H1 (cell line): ENCODE results near the gene ALDH1A3. TPM values are rescaled to one million over a fixed set of nuclear protein-coding genes. Genes with fewer than 3 reads are reported as not detected.

Experiments used
- CHD7 ChIP-seq: fragments of 300-600 bp; sonication (generic); IDR thresholded peaks from 2 replicates; pipeline ENCODE4 v1.7.1; 2012; ENCODE audit warnings: low read length, moderate library complexity, mild to moderate bottlenecking, inconsistent platforms; ENCODE audit not compliant: insufficient replicate concordance
- CTBP2 ChIP-seq: IDR thresholded peaks from 2 replicates; pipeline ENCODE4 v1.7.0; 2011; ENCODE audit warnings: borderline replicate concordance, mild to moderate bottlenecking, moderate library complexity, mixed read lengths, low read length; ENCODE audit not compliant: insufficient read depth, insufficient read length
- GABPA ChIP-seq: IDR thresholded peaks from 2 replicates; pipeline ENCODE4 v1.6.1; 2011; ENCODE audit warnings: mild to moderate bottlenecking, low read length, moderate library complexity, borderline replicate concordance; ENCODE audit not compliant: insufficient read depth
- HDAC2 ChIP-seq, 2 experiments: fragments of 300-600 bp in 1 of 2; sonication (generic) in 1 of 2; IDR thresholded peaks; 2 replicates each; pipeline ENCODE4 v1.6.1; 2011 to 2012; ENCODE audit warnings: low read depth in 2 of 2, low read length in 2 of 2, mild to moderate bottlenecking in 2 of 2, moderate library complexity in 2 of 2, borderline replicate concordance in 1 of 2, inconsistent platforms in 1 of 2
- JUN ChIP-seq: IDR thresholded peaks from 2 replicates; pipeline ENCODE4 v1.6.1; 2011; ENCODE audit warnings: low read depth, mild to moderate bottlenecking, improper control_type of control experiment, low read length
- MAX ChIP-seq: IDR thresholded peaks from 2 replicates; pipeline ENCODE4 v1.6.1; 2012; ENCODE audit warnings: inconsistent platforms
- NRF1 ChIP-seq: IDR thresholded peaks from 2 replicates; pipeline ENCODE4 v1.6.1; 2011; ENCODE audit warnings: mild to moderate bottlenecking, low read depth, low read length, improper control_type of control experiment
- SIRT6 ChIP-seq: IDR thresholded peaks from one replicate; pipeline ENCODE4 v1.7.1; 2012; ENCODE audit warnings: low read length, inconsistent platforms
- SIX5 ChIP-seq: IDR thresholded peaks from 2 replicates; pipeline ENCODE4 v1.6.1; 2011; ENCODE audit warnings: mild to moderate bottlenecking, low read depth, low read length
- SUZ12 ChIP-seq: fragments of 200-600 bp; sonication (generic); IDR thresholded peaks from 2 replicates; pipeline ENCODE4 v1.6.1; 2012; ENCODE audit warnings: mild to moderate bottlenecking, inconsistent platforms, low read length, moderate library complexity, mixed read lengths
- TEAD4 ChIP-seq: IDR thresholded peaks from 2 replicates; pipeline ENCODE4 v1.6.1; 2012; ENCODE audit warnings: low read depth, low read length, inconsistent platforms, mixed read lengths
- polyA plus RNA-seq, 7 experiments: library from polyadenylated mRNA; depleted of rRNA in 3 of 7; stranded (reverse) in 5 of 7; unstranded in 2 of 7; fragments of >200 nt in 5 of 7; fragments of 200-250 nt in 2 of 7; gene quantifications; 1 replicate in 5 of 7; 2 replicates in 1 of 7; 4 replicates in 1 of 7; pipeline versions ENCODE4 v1.2.1 to v1.2.3, GENCODE V29; 2011 to 2013; ENCODE audit warnings: missing spikeins in 2 of 7, mixed read lengths in 2 of 7
- total RNA-seq: library from RNA; stranded (reverse); fragmentation: NEBNext Ultra II Directional; extraction: Animal tissue kit (Norgen Biotek cat#: 25700); gene quantifications from 2 replicates; pipeline ENCODE4 v1.2.1, GENCODE V29; 2021

ALDH1A3 gene
- total and polyA plus RNA-seq, 2 of the 8 experiments (the other 6 are each of a cell fraction or from before 2014, with no cell fraction given) = 2.2 to 5.5 TPM

GRCh38 chr15:100885811-100886210 lies 6.2 kb downstream of the ALDH1A3 start (continued):
- no peak for TF ChIP-seq CHD7
- TF ChIP-seq SIRT6 = no peak
- TF ChIP-seq SIX5 = no peak
- no peak for TF ChIP-seq SUZ12
- no peak for TF ChIP-seq GABPA
- no peak for TF ChIP-seq HDAC2 (IDR thresholded peaks at IDR 0.05; ENCODE audit: borderline replicate concordance in 1 of 2, low read depth in 2 of 2, low read length in 2 of 2)
- TF ChIP-seq NRF1 = no peak
- no peak for TF ChIP-seq JUN
- TF ChIP-seq TEAD4 = no peak
- no peak for TF ChIP-seq CTBP2
- no peak for TF ChIP-seq MAX
